HCT116 (cell line): Measurements from ENCODE around the gene CD8B2. TPM values are rescaled to one million over a fixed set of nuclear protein-coding genes. Genes with fewer than 3 reads are reported as not detected.

Experiments used
- ATAC-seq: fragments of 200-7000 bp; cut with Tn5 transposase; 2 replicates; pipeline ENCODE4 v1.9.1; 2020; ENCODE audit warnings: mild to moderate bottlenecking, moderate library complexity
- BruUV-seq: library from RNA; stranded (reverse); fragments of 400-500 nt; replicated peaks from 2 replicates; lab custom pipeline; 2021; lab: Mats Ljungman, UMichigan
- CTCF ChIA-PET: fragments of 300-600 bp; sonication (Branson Sonifier 250); formaldehyde crosslinking; loops from one replicate; lab custom pipeline; 2021; ENCODE audit warnings: antibody characterized with exemption; lab: Charles Lee
- POLR2A ChIA-PET: fragments of 300-600, 350-600 bp; sonication (Branson Sonifier 250); formaldehyde crosslinking; loops from one replicate; lab custom pipeline; 2021; ENCODE audit warnings: antibody characterized with exemption; lab: Charles Lee
- RAD21 ChIA-PET, 2 experiments: fragments of 300-600 bp; sonication (Branson Sonifier 250); formaldehyde crosslinking; loops; one replicate each; lab custom pipeline; 2023; ENCODE audit warnings: low total read pairs in 2 of 2; ENCODE audit not compliant: uncharacterized antibody in 2 of 2, unreplicated experiment in 2 of 2, low non-redundant PET in 1 of 2; lab: Charles Lee
- DNase-seq: peaks from one replicate; pipeline ENCODE4 v3.0.0-alpha.2; 2010; ENCODE audit warnings: low read depth, low spot score
- H2AFZ ChIP-seq: fragments of 200-600 bp; shearing (Covaris generic), sonication (generic); 2 replicates; pipeline ENCODE4 v1.6.1; 2017; ENCODE audit warnings: low read depth, mixed run types, mixed read lengths, antibody characterized with exemption, low read length; ENCODE audit not compliant: poor library complexity, severe bottlenecking
- H3K27ac ChIP-seq: 2 replicates; pipeline ENCODE4 v1.5.1; 2012; ENCODE audit warnings: low read depth, low read length
- H3K27me3 ChIP-seq: fragments of 200-600 bp; sonication (generic); 2 replicates; pipeline ENCODE4 v1.6.1; 2016; ENCODE audit warnings: mixed run types, low read length, mixed read lengths; ENCODE audit not compliant: insufficient read depth
- H3K36me3 ChIP-seq, 2 experiments: fragments of 200-500 bp in 1 of 2; fragments of 200-600 bp in 1 of 2; sonication (Bioruptor generic) in 1 of 2; sonication (generic) in 1 of 2; 2 replicates each; pipeline versions ENCODE4 v1.5.1 to v1.6.1; 2014 to 2016; ENCODE audit warnings: low read length in 2 of 2, inconsistent platforms in 1 of 2, mixed read lengths in 1 of 2, mixed run types in 1 of 2; ENCODE audit not compliant: insufficient read depth in 2 of 2, control insufficient read depth in 1 of 2
- H3K4me1 ChIP-seq, 2 experiments: fragments of 200-600 bp in 1 of 2; sonication (generic) in 1 of 2; 2 replicates each; pipeline versions ENCODE4 v1.5.1 to v1.6.1; 2012 to 2017; ENCODE audit warnings: low read length in 2 of 2, inconsistent platforms in 1 of 2, mild to moderate bottlenecking in 1 of 2, mixed read lengths in 1 of 2, mixed run types in 1 of 2, moderate library complexity in 1 of 2; ENCODE audit not compliant: insufficient read depth in 2 of 2, control insufficient read depth in 1 of 2
- H3K4me2 ChIP-seq: fragments of 200-600 bp; sonication (generic); 2 replicates; pipeline ENCODE4 v1.6.1; 2017; ENCODE audit warnings: mixed run types, low read length, mixed read lengths
- H3K4me3 ChIP-seq, 2 experiments: fragments of 200-600 bp in 1 of 2; sonication (generic) in 1 of 2; replicated peaks in 1 of 2; 2 replicates each; pipeline ENCODE4 v1.5.1; 2011 to 2016; ENCODE audit warnings: low read length in 2 of 2, control low read depth in 1 of 2, low read depth in 1 of 2, mild to moderate bottlenecking in 1 of 2, mixed read lengths in 1 of 2, mixed run types in 1 of 2
- H3K79me2 ChIP-seq: fragments of 200-600 bp; sonication (generic); 2 replicates; pipeline ENCODE4 v1.6.1; 2017; ENCODE audit warnings: mild to moderate bottlenecking, mixed run types, low read length, moderate library complexity, mixed read lengths; ENCODE audit not compliant: insufficient read depth
- H3K9ac ChIP-seq: fragments of 200-600 bp; sonication (generic); 2 replicates; pipeline ENCODE4 v1.6.1; 2016; ENCODE audit warnings: low read length, mixed read lengths
- H3K9me2 ChIP-seq: fragments of 200-600 bp; sonication (generic), shearing (Covaris generic); 2 replicates; pipeline ENCODE4 v1.6.1; 2017; ENCODE audit warnings: mixed run types, mild to moderate bottlenecking, moderate library complexity; ENCODE audit not compliant: insufficient read depth
- H3K9me3 ChIP-seq, 2 experiments: fragments of 200-500 bp in 1 of 2; fragments of 200-600 bp in 1 of 2; sonication (Bioruptor generic) in 1 of 2; sonication (generic) in 1 of 2; 2 replicates each; pipeline ENCODE4 v1.6.1; 2014 to 2017; ENCODE audit warnings: low read length in 2 of 2, mixed read lengths in 2 of 2, inconsistent platforms in 1 of 2, low read depth in 1 of 2, mild to moderate bottlenecking in 1 of 2, mixed run types in 1 of 2, moderate library complexity in 1 of 2; ENCODE audit not compliant: control insufficient read depth in 1 of 2, insufficient read depth in 1 of 2
- H4K20me1 ChIP-seq: fragments of 200-600 bp; sonication (generic), shearing (Covaris generic); 2 replicates; pipeline ENCODE4 v1.6.1; 2017; ENCODE audit warnings: mixed run types, mild to moderate bottlenecking, moderate library complexity; ENCODE audit not compliant: insufficient read depth
- CEBPB ChIP-seq: IDR thresholded peaks from 2 replicates; pipeline ENCODE4 v1.6.1; 2012; ENCODE audit warnings: low read depth
- EZH2 ChIP-seq: fragments of 200-600 bp; sonication (generic); IDR thresholded peaks from 2 replicates; pipeline ENCODE4 v1.6.1; 2017; ENCODE audit warnings: antibody characterized with exemption, mixed run types
- FOSL1 ChIP-seq: IDR thresholded peaks from 2 replicates; pipeline ENCODE4 v1.6.1; 2012; ENCODE audit warnings: low read depth
- JUND ChIP-seq: IDR thresholded peaks from 2 replicates; pipeline ENCODE4 v1.6.1; 2012
- POLR2AphosphoS5 ChIP-seq: IDR thresholded peaks from 2 replicates; pipeline ENCODE4 v1.6.1; 2011; ENCODE audit warnings: mild to moderate bottlenecking, low read depth, low read length, moderate library complexity
- RAD21 ChIP-seq: IDR thresholded peaks from 2 replicates; pipeline ENCODE4 v1.6.1; 2012; ENCODE audit warnings: low read depth, mild to moderate bottlenecking
- REST ChIP-seq: IDR thresholded peaks from 2 replicates; pipeline ENCODE4 v1.6.1; 2012; ENCODE audit warnings: low read depth
- SIN3A ChIP-seq: IDR thresholded peaks from 2 replicates; pipeline ENCODE4 v1.6.1; 2012; ENCODE audit warnings: low read depth
- SP1 ChIP-seq: IDR thresholded peaks from 2 replicates; pipeline ENCODE4 v1.6.1; 2012; ENCODE audit warnings: low read depth
- SRF ChIP-seq: IDR thresholded peaks from 2 replicates; pipeline ENCODE4 v1.6.1; 2012; ENCODE audit warnings: low read depth
- YY1 ChIP-seq: IDR thresholded peaks from 2 replicates; pipeline ENCODE4 v1.6.1; 2011; ENCODE audit warnings: low read length, low read depth, moderate library complexity, mild to moderate bottlenecking; ENCODE audit not compliant: insufficient replicate concordance; ENCODE audit errors: extremely low read depth
- intact Hi-C: fragments of 100-400 bp; cut with micrococcal nuclease; formaldehyde crosslinking; loops from 2 replicates; pipeline ENCODE4 v1.10.0; 2022
- total RNA-seq: library from RNA; stranded (reverse); gene quantifications from one replicate; pipeline ENCODE4 v1.2.1, GENCODE V29; 2021; ENCODE audit not compliant: unreplicated experiment
- TF ChIP-seq, protein P1 (sequence below): IDR thresholded peaks from 2 replicates; pipeline ENCODE4 v1.6.1; 2012
- TF ChIP-seq, protein P2 (sequence below): IDR thresholded peaks from 2 replicates; pipeline ENCODE4 v1.6.1; 2012
- TF ChIP-seq, protein P3 (sequence below), 3 experiments: fragments of 200-600 bp in 1 of 3; sonication (generic) in 1 of 3; IDR thresholded peaks in 2 of 3; conservative IDR thresholded peaks in 1 of 3; 2 replicates each; pipeline ENCODE4 v1.5.1; 2012 to 2017; ENCODE audit warnings: low read depth in 2 of 3, low read length in 2 of 3, antibody characterized with exemption in 1 of 3, borderline replicate concordance in 1 of 3, control low read depth in 1 of 3, mild to moderate bottlenecking in 1 of 3, mixed read lengths in 1 of 3, mixed run types in 1 of 3, moderate library complexity in 1 of 3; ENCODE audit not compliant: insufficient read depth in 1 of 3

Gene CD8B2
- total RNA-seq, 1 experiment from 2014 or later: not detected

DNA sequence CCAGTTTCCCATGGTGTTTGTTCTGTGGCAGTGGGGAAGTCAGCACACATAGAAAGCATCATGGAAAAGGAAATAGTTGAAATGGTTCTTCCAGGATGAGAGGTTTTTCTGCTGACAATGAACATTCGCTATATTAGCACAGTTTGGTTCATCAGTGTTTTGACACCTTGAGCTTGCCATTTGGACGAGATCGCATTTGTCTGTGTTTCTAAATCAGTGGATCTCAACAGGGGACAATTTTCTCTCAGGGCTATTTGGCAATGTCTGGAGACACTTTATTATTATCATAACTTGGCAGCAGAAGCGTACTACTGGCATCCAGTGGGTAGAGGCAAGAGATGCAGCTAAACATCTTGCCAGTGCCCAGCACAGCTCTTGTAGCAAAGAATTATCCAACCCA, 74.6 kb downstream of the CD8B2 start:
- intact Hi-C loops: no loop called here
- ChIA-PET CTCF (interaction anchor here (2.5 to 4.2 kb wide), 2 partner anchors 12 to 21 kb away, joined by 24 to 45 read pairs; no protein-coding TSS in a partner anchor), POLR2A (no interaction called here), RAD21 (no interaction called here)
- H3K36me3 ChIP-seq: no peaks in the 10 kb centered on the region
- no peak overlapping the region for H3K9ac ChIP-seq
- no peak overlapping the region for H3K27ac ChIP-seq
- H3K4me1 ChIP-seq: no peaks in the 10 kb centered on the region
- H3K9me2 ChIP-seq: no peaks in the 10 kb centered on the region
- TF ChIP-seq FOSL1 (no peak), RAD21 (no peak), JUND (no peak), SRF (no peak), REST (no peak), SIN3A (no peak), POLR2AphosphoS5 (no peak), CEBPB (no peak), EZH2 (no peak), SP1 (no peak), YY1 (no peak)
- TF ChIP-seq, protein P1, sequence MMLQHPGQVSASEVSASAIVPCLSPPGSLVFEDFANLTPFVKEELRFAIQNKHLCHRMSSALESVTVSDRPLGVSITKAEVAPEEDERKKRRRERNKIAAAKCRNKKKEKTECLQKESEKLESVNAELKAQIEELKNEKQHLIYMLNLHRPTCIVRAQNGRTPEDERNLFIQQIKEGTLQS: no peak
- TF ChIP-seq, protein P2, sequence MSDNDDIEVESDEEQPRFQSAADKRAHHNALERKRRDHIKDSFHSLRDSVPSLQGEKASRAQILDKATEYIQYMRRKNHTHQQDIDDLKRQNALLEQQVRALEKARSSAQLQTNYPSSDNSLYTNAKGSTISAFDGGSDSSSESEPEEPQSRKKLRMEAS: no peak
- TF ChIP-seq, protein P3, sequence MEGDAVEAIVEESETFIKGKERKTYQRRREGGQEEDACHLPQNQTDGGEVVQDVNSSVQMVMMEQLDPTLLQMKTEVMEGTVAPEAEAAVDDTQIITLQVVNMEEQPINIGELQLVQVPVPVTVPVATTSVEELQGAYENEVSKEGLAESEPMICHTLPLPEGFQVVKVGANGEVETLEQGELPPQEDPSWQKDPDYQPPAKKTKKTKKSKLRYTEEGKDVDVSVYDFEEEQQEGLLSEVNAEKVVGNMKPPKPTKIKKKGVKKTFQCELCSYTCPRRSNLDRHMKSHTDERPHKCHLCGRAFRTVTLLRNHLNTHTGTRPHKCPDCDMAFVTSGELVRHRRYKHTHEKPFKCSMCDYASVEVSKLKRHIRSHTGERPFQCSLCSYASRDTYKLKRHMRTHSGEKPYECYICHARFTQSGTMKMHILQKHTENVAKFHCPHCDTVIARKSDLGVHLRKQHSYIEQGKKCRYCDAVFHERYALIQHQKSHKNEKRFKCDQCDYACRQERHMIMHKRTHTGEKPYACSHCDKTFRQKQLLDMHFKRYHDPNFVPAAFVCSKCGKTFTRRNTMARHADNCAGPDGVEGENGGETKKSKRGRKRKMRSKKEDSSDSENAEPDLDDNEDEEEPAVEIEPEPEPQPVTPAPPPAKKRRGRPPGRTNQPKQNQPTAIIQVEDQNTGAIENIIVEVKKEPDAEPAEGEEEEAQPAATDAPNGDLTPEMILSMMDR (IDR thresholded peaks at IDR 0.05 in 2 of 3, conservative IDR thresholded peaks at IDR 0.05 in 1 of 3; ENCODE audit: borderline replicate concordance in 1 of 3, insufficient read depth in 1 of 3, low read depth in 2 of 3, low read length in 2 of 3): no peak
- H3K27me3 ChIP-seq: peaks cover 9% of the 10 kb centered on the region; the same call in 1 of the 2 replicates
- no TSS peak for BruUV-seq
- ATAC-seq (no peak), DNase-seq (no peak)
- no peak overlapping the region for H3K4me2 ChIP-seq
- H3K79me2 ChIP-seq: no peaks in the 10 kb centered on the region
- H2AFZ ChIP-seq: no peak overlapping the region
- H3K9me3 ChIP-seq: no peaks in the 10 kb centered on the region
- H4K20me1 ChIP-seq: no peaks in the 10 kb centered on the region
- H3K4me3 ChIP-seq: no peak overlapping the region
